HUES48 (cell line): Measurements from ENCODE around the gene F12.
A peak's percentile ranks its signal among the peaks of the same experiment; 100 is the strongest.

ENCODE experiments used
- H3K27ac ChIP-seq: one replicate; pipeline ENCODE4 v1.7.0; 2013; ENCODE audit warnings: low read depth, low read length, inconsistent platforms
- H3K27me3 ChIP-seq: 2 replicates; pipeline ENCODE4 v1.6.1; 2013; ENCODE audit warnings: mild to moderate bottlenecking, low read length; ENCODE audit not compliant: control insufficient read depth, insufficient read depth
- H3K36me3 ChIP-seq: 2 replicates; pipeline ENCODE4 v1.6.1; 2013; ENCODE audit warnings: low read length; ENCODE audit not compliant: control insufficient read depth, insufficient read depth
- H3K4me1 ChIP-seq: 2 replicates; pipeline ENCODE4 v1.6.1; 2013; ENCODE audit warnings: mild to moderate bottlenecking, low read length; ENCODE audit not compliant: control insufficient read depth, insufficient read depth
- H3K4me3 ChIP-seq: 2 replicates; pipeline ENCODE4 v1.5.1; 2013; ENCODE audit warnings: mild to moderate bottlenecking, low read depth, low read length
- H3K9ac ChIP-seq: 2 replicates; pipeline ENCODE4 v1.6.1; 2013; ENCODE audit warnings: mild to moderate bottlenecking, low read depth, low read length, moderate library complexity
- H3K9me3 ChIP-seq: 2 replicates; pipeline ENCODE4 v1.6.1; 2013; ENCODE audit warnings: low read length; ENCODE audit not compliant: control insufficient read depth, insufficient read depth

Gene F12

GRCh38 chr5:177390363-177391300, 18.7 kb downstream of the F12 start:
- Histone ChIP-seq H3K4me1 (no peaks in the 10 kb centered on the region), H3K27me3 (peaks cover 20% of the 10 kb centered on the region), H3K27ac (no peak overlapping the region)

GRCh38 chr5:177389241-177390169, 19.9 kb downstream of the F12 start:
- Histone ChIP-seq H3K4me1 (no peaks in the 10 kb centered on the region), H3K9me3 (no peaks in the 10 kb centered on the region), H3K9ac (no peak overlapping the region), H3K4me3 (no peak overlapping the region), H3K27ac (peak overlapping the region; percentile 40), H3K36me3 (no peaks in the 10 kb centered on the region), H3K27me3 (peaks cover 20% of the 10 kb centered on the region)

More at GRCh38 chr5:177390363-177391300, 18.7 kb downstream of the F12 start:
- Histone ChIP-seq H3K9me3 (no peaks in the 10 kb centered on the region), H3K4me3 (no peak overlapping the region), H3K36me3 (no peaks in the 10 kb centered on the region), H3K9ac (no peak overlapping the region)

- no peaks in the 10 kb centered on the region for H3K36me3 ChIP-seq
- H3K27ac ChIP-seq = no peak overlapping the region
- no peaks in the 10 kb centered on the region for H3K9me3 ChIP-seq
- H3K4me1 ChIP-seq = no peaks in the 10 kb centered on the region
- H3K27me3 ChIP-seq = peaks cover 20% of the 10 kb centered on the region
- no peak overlapping the region for H3K4me3 ChIP-seq
- H3K9ac ChIP-seq = no peak overlapping the region
Observed at GRCh38 chr5:177388521-177389052, 20.8 kb downstream of the F12 start.

GRCh38 chr5:177387405-177387804, 22.0 kb downstream of the F12 start:
- Histone ChIP-seq H3K4me3 (no peak overlapping the region), H3K9me3 (no peaks in the 10 kb centered on the region), H3K9ac (no peak overlapping the region), H3K27ac (no peak overlapping the region), H3K36me3 (no peaks in the 10 kb centered on the region), H3K4me1 (no peaks in the 10 kb centered on the region), H3K27me3 (peaks cover 20% of the 10 kb centered on the region)

- Histone ChIP-seq H3K36me3 (no peaks in the 10 kb centered on the region), H3K9ac (no peak overlapping the region), H3K4me3 (no peak overlapping the region), H3K9me3 (no peaks in the 10 kb centered on the region), H3K27ac (no peak overlapping the region), H3K27me3 (peaks cover 20% of the 10 kb centered on the region), H3K4me1 (no peaks in the 10 kb centered on the region)
Observed at GRCh38 chr5:177386542-177386941, 22.8 kb downstream of the F12 start.

- H3K4me3 ChIP-seq = no peak overlapping the region
- no peak overlapping the region for H3K27ac ChIP-seq
- H3K27me3 ChIP-seq = peaks cover 20% of the 10 kb centered on the region
- no peaks in the 10 kb centered on the region for H3K4me1 ChIP-seq
- no peak overlapping the region for H3K9ac ChIP-seq
- no peaks in the 10 kb centered on the region for H3K36me3 ChIP-seq
- H3K9me3 ChIP-seq = no peaks in the 10 kb centered on the region
Observed at GRCh38 chr5:177385720-177386119, 23.6 kb downstream of the F12 start.

- no peak within 1 kb of the TSS for H3K9ac ChIP-seq
- H3K4me1 ChIP-seq = no peaks in the 10 kb centered on the region
- H3K9me3 ChIP-seq = no peaks in the 10 kb centered on the region
- H3K27me3 ChIP-seq = peaks cover 9% of the 10 kb centered on the region
- no peak within 1 kb of the TSS for H3K27ac ChIP-seq
- no peak within 1 kb of the TSS for H3K4me3 ChIP-seq
- H3K36me3 ChIP-seq = no peaks in the 10 kb centered on the region
Observed at GRCh38 chr5:177384134-177384533, 25.2 kb downstream of the F12 start, which contains the start of gene SLC34A1. SLC34A1 (plus strand) TSS chr5:177384434; CDS start chr5:177385742, 1,308 bp downstream.

GRCh38 chr5:177383181-177383580, 26.2 kb downstream of the F12 start:
- Histone ChIP-seq H3K27ac (no peak overlapping the region), H3K9me3 (no peaks in the 10 kb centered on the region), H3K9ac (no peak overlapping the region), H3K4me3 (no peak overlapping the region), H3K36me3 (no peaks in the 10 kb centered on the region), H3K4me1 (no peaks in the 10 kb centered on the region), H3K27me3 (0 out of 2 replicates have a peak, but pooled peaks cover 2% of the 10 kb centered on the region)

- Histone ChIP-seq H3K4me3 (no peak overlapping the region), H3K9me3 (no peaks in the 10 kb centered on the region), H3K4me1 (no peaks in the 10 kb centered on the region), H3K27me3 (no peaks in the 10 kb centered on the region), H3K27ac (no peak overlapping the region), H3K9ac (no peak overlapping the region), H3K36me3 (no peaks in the 10 kb centered on the region)
Observed at GRCh38 chr5:177382423-177383029, 26.8 kb downstream of the F12 start.

GRCh38 chr5:177380805-177381126, 28.6 kb downstream of the F12 start:
- no peaks in the 10 kb centered on the region for H3K9me3 ChIP-seq
- H3K36me3 ChIP-seq = no peaks in the 10 kb centered on the region
- no peak overlapping the region for H3K9ac ChIP-seq
- H3K4me1 ChIP-seq = no peaks in the 10 kb centered on the region
- no peak overlapping the region for H3K4me3 ChIP-seq
- no peak overlapping the region for H3K27ac ChIP-seq
- no peaks in the 10 kb centered on the region for H3K27me3 ChIP-seq
